GM12892 (cell line): Measurements from ENCODE around the gene TYW1.
"Not testable (repeated sequence)": the region's sequence is repeated elsewhere in the genome, so short reads cannot be mapped to it uniquely, and the experiment has no call there.

Source experiments
- POLR2A ChIP-seq: IDR thresholded peaks from 2 replicates; pipeline ENCODE4 v1.6.1; 2011; ENCODE audit warnings: low read depth, low read length, control low read depth
- POLR2AphosphoS5 ChIP-seq: IDR thresholded peaks from 2 replicates; pipeline ENCODE4 v1.6.1; 2011; ENCODE audit warnings: low read depth, low read length, control low read depth
- TAF1 ChIP-seq: IDR thresholded peaks from 2 replicates; pipeline ENCODE4 v1.6.1; 2011; ENCODE audit warnings: low read depth, mild to moderate bottlenecking, control low read depth, low read length, borderline replicate concordance

DNA sequence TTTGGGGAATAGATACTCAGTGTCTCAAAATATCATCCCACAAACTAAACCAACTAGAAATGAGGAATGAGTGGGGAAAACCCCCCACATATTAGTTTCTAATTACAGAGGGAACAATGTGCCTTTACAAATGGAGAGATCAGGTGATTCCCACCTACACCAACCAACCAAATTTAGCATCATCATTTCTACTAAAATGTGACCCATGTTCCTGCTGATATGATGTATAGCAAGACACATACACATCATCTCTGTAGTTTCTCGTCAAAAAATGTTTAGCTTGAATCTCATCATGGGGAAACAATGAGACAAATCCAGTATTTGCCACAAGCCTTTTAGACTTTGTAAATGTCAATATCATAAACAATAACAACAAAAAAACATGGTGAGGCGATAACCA lies 35.1 kb downstream of the TYW1 start:
- not testable (repeated sequence) for TF ChIP-seq POLR2AphosphoS5, TAF1, POLR2A
